ENCODE measurements around the gene NTM. TPM values are rescaled to one million over a fixed set of nuclear protein-coding genes. Genes with fewer than 3 reads are reported as not detected.

Gene NTM
- total RNA-seq, 1 experiment from 2014 or later: not detected

DNA sequence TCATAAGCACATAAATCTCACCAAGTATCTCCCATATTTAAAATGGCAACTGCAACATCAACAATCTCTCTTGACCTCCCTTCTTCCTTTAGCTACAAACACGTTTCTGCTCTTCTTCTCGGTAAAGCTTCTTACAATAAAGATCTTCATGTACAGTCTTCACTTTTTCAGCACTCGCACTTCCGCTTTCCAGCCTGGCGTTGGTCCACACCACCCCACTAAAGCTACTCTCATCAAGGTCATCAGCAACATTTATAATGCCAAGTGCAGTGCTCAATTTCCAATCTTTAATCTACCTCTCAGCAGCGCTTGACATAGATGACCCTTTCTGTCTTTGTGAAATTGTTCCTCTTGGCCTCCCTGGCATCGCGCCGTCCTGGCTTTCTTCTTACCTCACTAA is 33.6 kb downstream of the NTM start:
- POLR2A ChIA-PET: no interaction called here
- Histone ChIP-seq H3K9me3 (ENCODE audit: control insufficient read depth in 1 of 2, insufficient read depth in 1 of 2, low read depth in 1 of 2, low read length in 2 of 2) (peaks cover 0 to 3% of the 10 kb centered on the region in 2 experiments; a peak in 2 of 4 replicates), H3K79me2 (ENCODE audit: insufficient read depth, low read length) (no peaks in the 10 kb centered on the region), H4K20me1 (ENCODE audit: insufficient read depth) (no peaks in the 10 kb centered on the region), H2AFZ (ENCODE audit: low read depth, low read length, poor library complexity, severe bottlenecking) (no peak overlapping the region), H3K4me1 (ENCODE audit: control insufficient read depth in 1 of 2, insufficient read depth in 2 of 2, low read length in 2 of 2) (no peaks in the 10 kb centered on the region), H3K9ac (ENCODE audit: low read length) (no peak overlapping the region), H3K27ac (ENCODE audit: low read depth, low read length) (no peak overlapping the region), H3K27me3 (ENCODE audit: insufficient read depth, low read length) (no peaks in the 10 kb centered on the region), H3K4me3 (replicated peaks in 1 of 2; ENCODE audit: low read depth in 1 of 2, low read length in 2 of 2) (no peak overlapping the region), H3K4me2 (ENCODE audit: low read length) (no peak overlapping the region), H3K36me3 (ENCODE audit: control insufficient read depth in 1 of 2, insufficient read depth in 2 of 2, low read length in 2 of 2) (no peaks in the 10 kb centered on the region), H3K9me2 (ENCODE audit: insufficient read depth) (no peaks in the 10 kb centered on the region)
- DNase-seq (ENCODE audit: low read depth, low spot score) (no peak), ATAC-seq (no peak)
- CTCF ChIA-PET: no interaction called here
- no TSS peak for BruUV-seq (replicated peaks)
- RAD21 ChIA-PET (ENCODE audit: low non-redundant PET in 1 of 2, low total read pairs in 2 of 2, uncharacterized antibody in 2 of 2, unreplicated experiment in 2 of 2): no interaction called here
- TF ChIP-seq CTCF (IDR thresholded peaks at IDR 0.05 in 2 of 3, conservative IDR thresholded peaks at IDR 0.05 in 1 of 3; ENCODE audit: borderline replicate concordance in 1 of 3, insufficient read depth in 1 of 3, low read depth in 2 of 3, low read length in 2 of 3) (no peak), CBX3 (IDR thresholded peaks at IDR 0.05; ENCODE audit: low read depth) (no peak), ELF1 (IDR thresholded peaks at IDR 0.05; ENCODE audit: borderline replicate concordance, low read depth) (no peak), ZFX (IDR thresholded peaks at IDR 0.05) (no peak), SIN3A (IDR thresholded peaks at IDR 0.05; ENCODE audit: low read depth) (no peak), EZH2 (IDR thresholded peaks at IDR 0.05) (no peak), YY1 (IDR thresholded peaks at IDR 0.05; ENCODE audit: extremely low read depth, insufficient replicate concordance, low read depth, low read length) (no peak), FOSL1 (IDR thresholded peaks at IDR 0.05; ENCODE audit: low read depth) (no peak), ZNF274 (IDR thresholded peaks at IDR 0.05; ENCODE audit: low read depth, low read length) (no peak), EZH2phosphoT487 (IDR thresholded peaks at IDR 0.05; ENCODE audit: borderline replicate concordance) (no peak), SRF (IDR thresholded peaks at IDR 0.05; ENCODE audit: low read depth) (no peak), MAX (IDR thresholded peaks at IDR 0.05) (no peak), TCF7L2 (IDR thresholded peaks at IDR 0.05; ENCODE audit: borderline replicate concordance, extremely low read depth, insufficient read depth, insufficient read length) (no peak), EGR1 (IDR thresholded peaks at IDR 0.05; ENCODE audit: low read depth) (no peak), RAD21 (IDR thresholded peaks at IDR 0.05; ENCODE audit: low read depth) (no peak), POLR2A (IDR thresholded peaks at IDR 0.05; ENCODE audit: borderline replicate concordance, extremely low read depth, insufficient read depth, insufficient read length) (no peak), POLR2AphosphoS5 (IDR thresholded peaks at IDR 0.05; ENCODE audit: low read depth, low read length) (no peak), REST (IDR thresholded peaks at IDR 0.05; ENCODE audit: low read depth) (no peak)
- TF ChIP-seq, protein P1, sequence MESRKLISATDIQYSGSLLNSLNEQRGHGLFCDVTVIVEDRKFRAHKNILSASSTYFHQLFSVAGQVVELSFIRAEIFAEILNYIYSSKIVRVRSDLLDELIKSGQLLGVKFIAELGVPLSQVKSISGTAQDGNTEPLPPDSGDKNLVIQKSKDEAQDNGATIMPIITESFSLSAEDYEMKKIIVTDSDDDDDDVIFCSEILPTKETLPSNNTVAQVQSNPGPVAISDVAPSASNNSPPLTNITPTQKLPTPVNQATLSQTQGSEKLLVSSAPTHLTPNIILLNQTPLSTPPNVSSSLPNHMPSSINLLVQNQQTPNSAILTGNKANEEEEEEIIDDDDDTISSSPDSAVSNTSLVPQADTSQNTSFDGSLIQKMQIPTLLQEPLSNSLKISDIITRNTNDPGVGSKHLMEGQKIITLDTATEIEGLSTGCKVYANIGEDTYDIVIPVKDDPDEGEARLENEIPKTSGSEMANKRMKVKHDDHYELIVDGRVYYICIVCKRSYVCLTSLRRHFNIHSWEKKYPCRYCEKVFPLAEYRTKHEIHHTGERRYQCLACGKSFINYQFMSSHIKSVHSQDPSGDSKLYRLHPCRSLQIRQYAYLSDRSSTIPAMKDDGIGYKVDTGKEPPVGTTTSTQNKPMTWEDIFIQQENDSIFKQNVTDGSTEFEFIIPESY (IDR thresholded peaks at IDR 0.05; ENCODE audit: extremely low read depth, insufficient replicate concordance, low read length): no peak
- intact Hi-C loops (cut with micrococcal nuclease): no loop called here

Data from HCT116 (cell line).